T-cell (primary cell): ENCODE measurements around the gene CBL. TPM values are rescaled to one million over a fixed set of nuclear protein-coding genes. Genes with fewer than 3 reads are reported as not detected.

Source experiments
- ATAC-seq, 4 experiments: fragments of 200-7000 bp in 3 of 4; fragments of 150-1000 bp in 1 of 4; cut with Tn5 transposase; replicated peaks in 1 of 4; 1 replicate in 3 of 4; 2 replicates in 1 of 4; pipeline ENCODE4 v1.10.0; 2021; ENCODE audit warnings: moderate library complexity in 3 of 4, mild to moderate bottlenecking in 2 of 4, moderate number of reproducible peaks in 1 of 4
- CTCF ChIA-PET, 2 donors: fragments of 300-600 bp; sonication (Branson Sonifier 250); formaldehyde crosslinking; loops; one replicate each; lab custom pipeline; 2022; ENCODE audit warnings: antibody characterized with exemption in 2 of 2; lab: Charles Lee
- POLR2A ChIA-PET, 2 donors: fragments of 300-600 bp; sonication (Branson Sonifier 250); formaldehyde crosslinking; loops; one replicate each; lab custom pipeline; 2022; ENCODE audit warnings: antibody characterized with exemption in 2 of 2; lab: Charles Lee
- DNase-seq, 35 experiments: peaks; one replicate each; pipeline versions ENCODE4 v3.0.0 to v3.0.0-alpha.2; 2013 to 2023
- H3K27ac ChIP-seq: one replicate; pipeline ENCODE4 v1.5.1; 2013; ENCODE audit warnings: low read length
- H3K27me3 ChIP-seq, 2 experiments: replicated peaks in 1 of 2; 1 replicate in 1 of 2; 2 replicates in 1 of 2; pipeline versions ENCODE4 v1.6.1 to v1.7.0; 2013; ENCODE audit warnings: low read length in 1 of 2, mixed read lengths in 1 of 2; ENCODE audit not compliant: control insufficient read depth in 2 of 2, insufficient read depth in 2 of 2; ENCODE audit errors: extremely low read depth in 1 of 2
- H3K36me3 ChIP-seq, 2 donors: 1 replicate in 1 of 2; 2 replicates in 1 of 2; pipeline versions ENCODE4 v1.6.1 to v1.7.0; 2013; ENCODE audit warnings: low read length in 1 of 2; ENCODE audit not compliant: control insufficient read depth in 2 of 2, insufficient read depth in 1 of 2; ENCODE audit errors: extremely low read depth in 1 of 2
- H3K4me1 ChIP-seq, 2 experiments: 1 replicate in 1 of 2; 2 replicates in 1 of 2; pipeline versions ENCODE4 v1.6.1 to v1.7.0; 2013; ENCODE audit warnings: low read length in 2 of 2, mixed read lengths in 1 of 2; ENCODE audit not compliant: insufficient read depth in 2 of 2, control insufficient read depth in 1 of 2; ENCODE audit errors: extremely low read depth in 1 of 2
- H3K4me3 ChIP-seq, 2 donors: 1 replicate in 1 of 2; 2 replicates in 1 of 2; pipeline versions ENCODE4 v1.5.1 to v1.7.0; 2013; ENCODE audit warnings: mild to moderate bottlenecking in 2 of 2, low read length in 1 of 2, moderate library complexity in 1 of 2; ENCODE audit not compliant: control insufficient read depth in 1 of 2; ENCODE audit errors: extremely low read depth in 1 of 2
- H3K9me3 ChIP-seq: 2 replicates; pipeline ENCODE4 v1.7.0; 2013
- H3K27ac Mint-ChIP-seq, 2 donors: one replicate each; pipeline ENCODE4 v1.8.0; 2020 to 2021; ENCODE audit warnings: mild to moderate bottlenecking in 2 of 2, mixed read lengths in 2 of 2
- H3K27me3 Mint-ChIP-seq, 2 donors: one replicate each; pipeline ENCODE4 v1.8.0; 2021 to 2022; ENCODE audit warnings: mixed read lengths in 2 of 2
- H3K36me3 Mint-ChIP-seq: one replicate; pipeline ENCODE4 v1.8.0; 2021; ENCODE audit warnings: mixed read lengths
- H3K4me1 Mint-ChIP-seq, 3 donors: one replicate each; pipeline ENCODE4 v1.8.0; 2020 to 2022; ENCODE audit warnings: mixed read lengths in 3 of 3, mild to moderate bottlenecking in 1 of 3
- H3K4me3 Mint-ChIP-seq, 3 donors: one replicate each; pipeline ENCODE4 v1.8.0; 2020 to 2022; ENCODE audit warnings: mild to moderate bottlenecking in 3 of 3, mixed read lengths in 3 of 3, moderate library complexity in 3 of 3
- H3K9me3 Mint-ChIP-seq, 3 donors: one replicate each; pipeline ENCODE4 v1.8.0; 2020 to 2022; ENCODE audit warnings: mixed read lengths in 3 of 3
- WGBS: methylation state at CpG from one replicate; pipeline ENCODE4 v1.1.5; 2013; ENCODE audit warnings: missing lambda C conversion rate; ENCODE audit not compliant: insufficient coverage; 5-methylcytosine and 5-hydroxymethylcytosine counted together
- total RNA-seq, 35 experiments: library from RNA in 6 of 35; stranded (reverse) in 6 of 35; fragments of 120-200 nt in 1 of 35; gene quantifications; one replicate each; pipeline versions ENCODE4 v1.2.1 to v1.2.4 and lab custom pipeline; 2013 to 2026

Gene CBL
- total RNA-seq, 5 donors from 2014 or later (not counting 1 experiment from before 2014, with no cell fraction given): 40.9 to 42.2 (median 41.1) TPM

DNA sequence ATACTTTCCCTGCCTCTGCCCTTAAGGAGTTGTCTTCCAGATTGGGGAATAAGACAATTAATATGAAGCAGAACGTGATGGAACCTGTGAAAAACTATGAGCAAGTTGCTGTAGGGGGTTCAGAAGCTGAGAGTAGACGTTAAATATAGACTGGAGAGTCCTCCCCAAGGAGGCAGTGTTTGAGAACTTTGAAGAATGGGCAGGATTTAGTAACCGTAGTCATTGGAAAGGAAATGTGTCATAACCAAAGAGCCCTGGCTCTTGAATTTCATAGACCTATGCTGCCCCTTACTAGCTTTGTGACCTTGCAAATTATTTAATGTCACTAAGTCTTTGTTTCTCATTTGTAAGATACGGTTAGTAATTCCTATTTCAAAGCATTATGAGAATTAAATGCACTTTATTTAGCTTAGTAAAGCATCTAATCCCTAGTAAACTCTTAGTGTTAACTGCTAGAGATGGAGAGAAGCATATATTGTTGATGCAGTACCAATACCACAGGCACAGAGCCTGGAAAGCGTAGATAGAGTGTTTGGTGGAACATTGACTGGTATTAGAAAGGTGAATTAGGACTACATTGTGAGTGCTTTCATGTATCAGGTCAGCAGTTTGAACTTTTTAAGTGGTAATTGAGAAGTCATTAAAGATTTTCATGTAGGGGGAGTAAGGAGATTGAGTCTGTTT is 56.7 kb downstream of the CBL start:
- no peaks in the 10 kb centered on the region for H3K27me3 Mint-ChIP-seq
- no peak overlapping the region for H3K4me3 Mint-ChIP-seq
- peak overlapping the region; percentile 79 for H3K27ac ChIP-seq
- POLR2A ChIA-PET: interaction anchor here (0.6 kb wide), 3 partner anchors 13 to 319 kb away, joined by 3 read pairs; no protein-coding TSS in a partner anchor
- H3K27me3 ChIP-seq: no peaks in the 10 kb centered on the region
- H3K4me1 Mint-ChIP-seq: peaks cover 34 to 63% (median 59%) of the 10 kb centered on the region in 3 donors
- no peaks in the 10 kb centered on the region for H3K36me3 ChIP-seq
- CTCF ChIA-PET: interaction anchor here (0.5 to 2.4 kb wide), 5 partner anchors 20 to 76 kb away, joined by 3 to 15 read pairs (median 7); partner anchors contain the start of gene CBL (in 1 of the 2)
- 14% methylated on average over 4 of the region's 5 CpGs for WGBS
- H3K27ac Mint-ChIP-seq: no peak overlapping the region
- H3K36me3 Mint-ChIP-seq: peaks cover 3% of the 10 kb centered on the region
- H3K4me1 ChIP-seq: peaks cover 44 to 64% of the 10 kb centered on the region in 2 experiments
- H3K4me3 ChIP-seq: peak overlapping the region in 1 of 2 donors; percentile 15
- peak in 1 of 35 experiments; percentile 46 for DNase-seq
- no peaks in the 10 kb centered on the region for H3K9me3 ChIP-seq
- H3K9me3 Mint-ChIP-seq: no peaks in the 10 kb centered on the region
- peak in 3 of 4 experiments; percentile 21 to 36 (median 26) for ATAC-seq

DNA sequence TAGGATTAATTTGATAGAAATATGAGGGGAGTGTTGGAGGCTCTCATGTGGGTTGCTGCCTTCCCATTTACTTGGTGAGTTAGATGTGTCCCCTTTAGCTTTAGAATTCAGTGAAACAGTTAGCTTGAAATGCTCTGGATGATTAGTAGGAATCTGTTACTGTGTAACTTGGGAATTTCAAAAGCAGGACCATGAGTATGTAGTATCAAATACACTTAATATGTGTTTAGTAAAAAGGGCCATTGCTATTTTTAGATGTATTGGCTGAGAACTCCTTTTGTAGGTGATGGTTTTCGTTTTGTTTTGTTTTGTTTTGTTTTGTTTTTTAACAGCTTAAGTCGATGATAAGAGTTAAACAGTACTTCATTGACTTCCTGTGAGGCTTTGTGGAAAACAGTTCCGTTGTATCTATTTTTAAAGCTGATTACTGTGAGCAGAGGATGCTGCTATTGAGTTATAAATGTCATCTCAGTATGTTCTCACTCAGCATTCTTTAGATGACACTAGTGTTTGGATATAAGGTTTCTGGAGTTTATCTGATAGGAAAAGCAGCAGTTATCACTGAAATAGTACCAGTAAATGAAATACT is 57.3 kb downstream of the CBL start:
- peak overlapping the region in 1 of 2 donors; percentile 15 for H3K4me3 ChIP-seq
- POLR2A ChIA-PET: interaction anchor here (0.5 to 0.7 kb wide), 4 partner anchors 13 to 865 kb away, joined by 3 read pairs; no protein-coding TSS in a partner anchor
- Mint-ChIP-seq H3K27me3 (no peaks in the 10 kb centered on the region), H3K4me3 (no peak overlapping the region), H3K27ac (no peak overlapping the region), H3K4me1 (peaks cover 34 to 62% (median 59%) of the 10 kb centered on the region in 3 donors), H3K36me3 (peaks cover 3% of the 10 kb centered on the region), H3K9me3 (no peaks in the 10 kb centered on the region)
- H3K27me3 ChIP-seq: no peaks in the 10 kb centered on the region
- 0% methylated on average over 2 of the region's 3 CpGs for WGBS
- H3K27ac ChIP-seq: peak overlapping the region; percentile 79
- peak; percentile 58 to 78 (median 70) for ATAC-seq
- H3K36me3 ChIP-seq: no peaks in the 10 kb centered on the region
- peaks cover 37 to 66% of the 10 kb centered on the region in 2 experiments for H3K4me1 ChIP-seq
- CTCF ChIA-PET: interaction anchor here (0.5 to 2.4 kb wide), 7 partner anchors 19 to 307 kb away, joined by 3 to 15 read pairs (median 6); partner anchors contain the start of gene CBL (in 1 of the 2)
- no peaks in the 10 kb centered on the region for H3K9me3 ChIP-seq
- peak in 1 of 35 experiments; percentile 53 for DNase-seq

DNA sequence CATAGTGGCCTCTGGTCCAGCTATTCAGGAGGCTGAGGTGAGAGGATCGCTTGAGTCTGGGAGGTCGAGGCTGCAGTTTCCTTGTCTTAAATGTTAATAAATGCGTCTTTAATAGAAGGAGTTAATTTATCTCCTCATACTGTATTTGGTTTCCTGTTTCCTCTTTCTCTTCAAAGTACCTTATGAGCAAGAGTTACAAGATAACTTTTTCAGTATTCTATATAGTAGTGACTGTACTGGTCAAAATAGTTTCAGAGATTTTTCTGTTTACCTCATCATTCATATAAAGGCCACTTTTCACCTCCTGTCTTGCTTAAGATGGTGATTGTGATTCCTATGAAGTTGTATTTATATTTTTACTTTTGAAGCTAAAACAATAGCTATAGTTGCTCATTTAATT is 59.9 kb downstream of the CBL start:
- WGBS: no CpG with 5 or more reads among the region's 3 CpGs
- ATAC-seq (peak; percentile 41 to 49 (median 42)), DNase-seq (peak in 1 of 35 experiments; percentile 18)
- H3K4me1 ChIP-seq: peaks cover 41 to 56% of the 10 kb centered on the region in 2 experiments
- Mint-ChIP-seq H3K4me3 (peak overlapping the region; percentile 52 to 70 (median 52)), H3K36me3 (peaks cover 3% of the 10 kb centered on the region), H3K4me1 (peaks cover 31 to 53% (median 45%) of the 10 kb centered on the region in 3 donors), H3K9me3 (no peaks in the 10 kb centered on the region), H3K27ac (peak overlapping the region in 1 of 2 donors; percentile 86), H3K27me3 (no peaks in the 10 kb centered on the region)
- POLR2A ChIA-PET: interaction anchor here in 1 of 2 donors (0.6 kb wide), 1 partner anchor 139 kb away, joined by 6 read pairs; no protein-coding TSS in a partner anchor
- no peaks in the 10 kb centered on the region for H3K27me3 ChIP-seq
- CTCF ChIA-PET: interaction anchor here in 1 of 2 donors (0.6 to 2.4 kb wide), 4 partner anchors 17 to 62 kb away, joined by 3 to 9 read pairs (median 6); partner anchors contain the start of gene CBL
- no peaks in the 10 kb centered on the region for H3K36me3 ChIP-seq
- H3K27ac ChIP-seq: peak overlapping the region; percentile 54
- H3K4me3 ChIP-seq: peak overlapping the region in 1 of 2 donors; percentile 44
- H3K9me3 ChIP-seq: no peaks in the 10 kb centered on the region

DNA sequence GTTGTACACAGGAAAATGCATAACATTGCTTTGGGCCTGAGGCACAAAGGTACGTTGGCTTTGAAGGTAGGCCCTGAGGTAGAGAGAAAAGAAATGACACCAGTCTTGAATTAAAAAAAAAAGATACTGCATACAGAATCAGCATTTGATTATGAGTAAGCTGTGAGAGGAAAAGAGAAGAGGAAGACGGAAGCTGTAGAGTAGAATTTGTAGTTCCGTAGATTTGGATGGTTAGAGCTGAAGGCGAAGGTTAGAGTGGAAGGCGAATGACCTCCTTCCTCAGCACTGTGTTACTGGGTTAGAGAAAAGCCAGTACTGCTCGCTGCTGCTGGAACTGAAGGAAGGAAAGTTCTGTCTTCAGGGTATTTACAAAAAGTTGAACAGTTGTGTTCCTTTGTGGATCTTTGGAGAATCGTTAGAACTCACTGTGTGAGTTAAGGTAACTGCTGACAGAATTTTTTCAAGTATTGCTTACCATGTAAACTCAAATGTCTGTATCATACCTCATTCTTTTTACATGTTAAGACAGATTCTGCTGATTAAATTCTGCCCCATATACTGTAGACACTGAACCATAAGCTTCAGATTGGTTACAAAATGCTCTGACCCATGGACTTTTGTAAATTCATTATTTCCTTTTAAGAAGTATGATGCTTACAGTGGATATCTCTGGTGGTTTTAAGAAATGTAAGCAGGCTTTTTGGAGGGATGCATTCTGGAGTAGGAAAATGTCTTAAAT is 60.5 kb downstream of the CBL start:
- Mint-ChIP-seq H3K36me3 (peaks cover 3% of the 10 kb centered on the region), H3K9me3 (no peaks in the 10 kb centered on the region), H3K4me1 (peaks cover 31 to 57% (median 48%) of the 10 kb centered on the region in 3 donors)

DNA sequence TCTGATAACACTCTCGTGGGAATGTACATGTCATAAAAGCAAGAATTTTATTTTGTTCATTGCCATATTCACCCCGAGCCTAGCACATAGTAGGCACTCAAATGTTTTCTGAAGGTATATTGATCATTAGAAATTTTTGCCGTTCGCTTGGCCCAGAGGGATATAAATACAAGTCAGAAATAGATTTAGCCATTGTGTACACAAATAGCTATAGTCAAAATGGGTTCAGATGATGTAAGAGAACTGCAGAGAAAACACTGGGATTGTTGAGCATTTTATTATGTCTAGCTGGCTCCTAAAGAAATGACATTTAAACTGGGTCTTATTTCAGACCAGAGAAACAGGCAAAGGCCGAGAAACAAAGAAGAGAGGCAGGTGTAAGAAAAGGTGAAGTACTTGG is 61.5 kb downstream of the CBL start:
- no peaks in the 10 kb centered on the region for H3K9me3 Mint-ChIP-seq
- no peaks in the 10 kb centered on the region for H3K27me3 Mint-ChIP-seq
- H3K27ac Mint-ChIP-seq: peak overlapping the region in 1 of 2 donors; percentile 86
- CTCF ChIA-PET: interaction anchor here (0.6 to 2.4 kb wide), 2 partner anchors 61 to 71 kb away, joined by 3 to 8 read pairs; partner anchors contain the start of gene CBL (in 1 of the 2)
- Histone ChIP-seq H3K9me3 (no peaks in the 10 kb centered on the region), H3K36me3 (peaks cover 0 to 4% of the 10 kb centered on the region in 2 donors), H3K4me1 (peaks cover 38 to 48% of the 10 kb centered on the region in 2 experiments), H3K4me3 (no peak overlapping the region), H3K27ac (peak overlapping the region; percentile 54), H3K27me3 (no peaks in the 10 kb centered on the region)
- POLR2A ChIA-PET: no interaction called here
- DNase-seq (no peak), ATAC-seq (no peak)
- peaks cover 38 to 64% (median 50%) of the 10 kb centered on the region in 3 donors for H3K4me1 Mint-ChIP-seq
- H3K4me3 Mint-ChIP-seq: peak overlapping the region in 1 of 3 donors; percentile 70
- H3K36me3 Mint-ChIP-seq: peaks cover 11% of the 10 kb centered on the region
- 97% methylated on average over 3 of the region's 5 CpGs for WGBS

More for the DNA sequence above, 60.5 kb downstream of the CBL start:
- POLR2A ChIA-PET: interaction anchor here in 1 of 2 donors (0.6 to 1.0 kb wide), 2 partner anchors 11 to 61 kb away, joined by 3 to 7 read pairs; no protein-coding TSS in a partner anchor
- Histone ChIP-seq H3K27me3 (no peaks in the 10 kb centered on the region), H3K9me3 (no peaks in the 10 kb centered on the region), H3K36me3 (no peaks in the 10 kb centered on the region), H3K4me3 (peak overlapping the region in 1 of 2 donors; percentile 44), H3K27ac (peak overlapping the region; percentile 54), H3K4me1 (peaks cover 41 to 54% of the 10 kb centered on the region in 2 experiments)
- Mint-ChIP-seq H3K4me3 (peak overlapping the region; percentile 52 to 70 (median 52)), H3K27me3 (no peaks in the 10 kb centered on the region), H3K27ac (peak overlapping the region in 1 of 2 donors; percentile 86)
- 29% methylated on average over 6 of the region's 7 CpGs for WGBS
- ATAC-seq (peak; percentile 50 to 65 (median 58)), DNase-seq (peak in 1 of 35 experiments; percentile 35)
- CTCF ChIA-PET: interaction anchor here in 1 of 2 donors (0.6 to 2.4 kb wide), 4 partner anchors 18 to 91 kb away, joined by 3 to 9 read pairs (median 6); partner anchors contain the start of gene CBL
